ENCODE measurements around the gene PATL1.

PATL1 gene

DNA sequence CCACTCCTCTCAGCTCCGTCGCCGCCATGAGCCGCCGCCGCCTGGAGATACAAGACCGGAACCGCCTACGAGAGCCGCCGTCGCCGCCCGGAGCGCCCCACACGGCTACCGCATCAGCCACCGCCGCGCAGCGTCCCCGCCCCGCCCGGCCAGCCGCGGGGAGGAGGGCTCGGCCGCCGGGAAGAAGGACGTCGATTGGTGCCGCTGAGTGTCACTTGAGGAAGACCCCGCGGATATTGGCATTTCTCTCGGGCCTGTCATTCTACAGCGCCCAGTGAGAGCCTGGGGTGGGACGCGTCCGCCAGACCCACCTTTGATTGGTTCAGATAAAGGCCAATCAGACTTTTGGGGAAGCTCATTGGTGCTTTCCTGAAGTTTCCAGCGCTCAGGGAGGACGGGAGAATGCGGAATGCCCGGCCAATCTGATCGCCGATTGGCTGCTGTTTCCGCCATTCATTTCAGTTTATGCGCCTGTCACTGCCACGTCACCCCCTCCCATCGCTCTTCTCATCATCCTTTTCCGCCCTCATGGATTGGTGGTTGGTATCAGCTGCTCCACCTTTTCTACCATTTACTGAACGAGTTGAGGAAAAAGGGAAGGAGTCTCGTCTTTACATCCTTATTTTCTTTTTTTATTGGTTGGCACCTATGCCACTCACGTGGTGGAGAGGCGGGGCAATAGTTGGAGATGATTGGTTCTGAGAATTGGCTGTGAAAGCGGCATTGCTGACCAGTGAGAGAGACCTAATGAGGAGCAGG is 53.0 kb downstream of the PATL1 start, which contains the start of gene OSBP:
Gene OSBP (minus strand): TSS at position 138 of the 759 bp plus-strand sequence. CDS start 110 bp downstream, at position 28.
- Histone ChIP-seq H3K4me1 (ENCODE audit: control insufficient read depth, insufficient read depth, low read length) (peaks cover 1% of the 10 kb centered on the region; the same call in 1 of the 2 replicates), H3K27me3 (ENCODE audit: control insufficient read depth, insufficient read depth, low read length) (no peaks in the 10 kb centered on the region), H3K36me3 (ENCODE audit: control insufficient read depth, insufficient read depth, low read length) (no peaks in the 10 kb centered on the region), H3K27ac (ENCODE audit: low read length) (no peak within 1 kb of the TSS), H3K9me3 (ENCODE audit: control insufficient read depth, insufficient read depth, low read length) (no peaks in the 10 kb centered on the region), H3K4me3 (ENCODE audit: low read length) (peak within 1 kb of the TSS; percentile 73)
- DNase-seq (ENCODE audit: low read depth, low spot score): peak; percentile 99
- WGBS (ENCODE audit: insufficient coverage, insufficient read length): no CpG with 5 or more reads among the region's 55 CpGs

DNA sequence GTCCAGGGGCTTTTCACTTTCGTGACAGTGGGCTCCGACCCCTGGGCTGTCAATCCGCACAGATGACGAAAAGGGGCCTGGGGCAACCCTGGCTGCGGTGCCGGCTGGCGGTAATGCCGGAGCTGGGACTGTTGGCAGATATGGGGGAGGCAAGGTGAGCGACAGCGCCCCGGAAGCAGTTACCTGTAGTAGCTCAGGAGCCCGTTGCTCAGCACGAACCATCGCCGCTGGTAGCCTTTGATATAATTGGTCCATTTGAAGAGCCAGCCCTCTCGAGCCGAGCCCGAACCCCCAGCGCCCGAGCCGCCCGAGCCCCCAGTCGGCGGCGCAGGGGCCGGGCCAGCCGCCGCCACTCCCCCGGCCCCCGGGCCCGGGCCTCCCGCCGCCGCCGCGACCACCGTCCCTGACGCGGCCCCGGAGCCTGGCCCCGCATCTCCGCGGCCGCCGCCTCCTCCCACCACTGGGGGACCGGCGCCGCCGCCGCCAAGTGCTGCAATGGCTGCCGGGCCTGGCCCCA is 53.7 kb downstream of the PATL1 start:
- H3K9me3 ChIP-seq (ENCODE audit: control insufficient read depth, insufficient read depth, low read length): no peaks in the 10 kb centered on the region
- H3K4me3 ChIP-seq (ENCODE audit: low read length): peak overlapping the region; percentile 73
- H3K4me1 ChIP-seq (ENCODE audit: control insufficient read depth, insufficient read depth, low read length): peaks cover 1% of the 10 kb centered on the region; the same call in 1 of the 2 replicates
- H3K36me3 ChIP-seq (ENCODE audit: control insufficient read depth, insufficient read depth, low read length): no peaks in the 10 kb centered on the region
- no peak overlapping the region for H3K27ac ChIP-seq (ENCODE audit: low read length)
- H3K27me3 ChIP-seq (ENCODE audit: control insufficient read depth, insufficient read depth, low read length): no peaks in the 10 kb centered on the region
- WGBS (ENCODE audit: insufficient coverage, insufficient read length): no CpG with 5 or more reads among the region's 51 CpGs
- DNase-seq (ENCODE audit: low read depth, low spot score): no peak

DNA sequence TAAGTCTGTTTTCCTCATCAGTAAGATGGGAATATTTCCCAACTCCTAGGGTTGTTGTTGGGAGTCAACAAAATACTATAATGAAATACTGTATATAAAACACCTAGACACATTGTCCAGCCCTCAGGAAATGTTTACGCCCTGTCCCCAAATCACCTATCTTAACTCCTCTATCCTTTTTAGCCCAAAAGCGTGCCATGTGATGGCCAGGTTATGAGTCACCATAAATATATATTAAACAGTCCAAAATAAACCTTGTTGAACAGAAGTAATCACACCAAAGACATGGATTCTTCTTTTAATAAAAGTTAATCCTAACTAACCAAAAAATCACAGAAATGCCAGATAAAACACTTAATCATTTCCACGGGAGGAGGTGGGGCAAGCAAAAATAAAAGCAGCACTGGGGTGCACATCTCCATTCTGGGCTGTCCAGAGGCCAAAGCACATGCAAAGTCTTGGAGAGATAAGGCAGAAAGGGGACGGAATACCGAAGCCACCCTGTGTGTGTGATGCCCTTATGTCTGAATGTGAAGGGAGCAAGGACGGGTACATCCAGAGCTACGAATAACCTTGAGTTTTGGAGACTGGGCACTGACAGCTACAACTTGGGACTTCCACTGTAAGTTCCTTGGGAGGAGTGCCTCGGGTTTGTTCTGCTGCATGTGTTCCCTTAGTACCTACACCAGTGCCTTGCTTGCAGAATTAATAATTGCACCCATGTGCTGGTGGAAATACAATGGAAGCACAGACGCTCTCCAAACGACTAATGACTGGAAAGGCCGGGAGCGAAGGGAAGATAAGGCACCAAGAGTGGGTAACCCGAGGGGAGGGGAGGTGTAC is 54.3 kb downstream of the PATL1 start:
- H3K27me3 ChIP-seq (ENCODE audit: control insufficient read depth, insufficient read depth, low read length): no peaks in the 10 kb centered on the region
- no peaks in the 10 kb centered on the region for H3K36me3 ChIP-seq (ENCODE audit: control insufficient read depth, insufficient read depth, low read length)
- DNase-seq (ENCODE audit: low read depth, low spot score): no peak
- no peak overlapping the region for H3K27ac ChIP-seq (ENCODE audit: low read length)
- no peaks in the 10 kb centered on the region for H3K9me3 ChIP-seq (ENCODE audit: control insufficient read depth, insufficient read depth, low read length)
- H3K4me3 ChIP-seq (ENCODE audit: low read length): peak overlapping the region; percentile 73; the same call in 1 of the 2 replicates
- no CpG with 5 or more reads among the region's 13 CpGs for WGBS (ENCODE audit: insufficient coverage, insufficient read length)
- H3K4me1 ChIP-seq (ENCODE audit: control insufficient read depth, insufficient read depth, low read length): peaks cover 1% of the 10 kb centered on the region; the same call in 1 of the 2 replicates

DNA sequence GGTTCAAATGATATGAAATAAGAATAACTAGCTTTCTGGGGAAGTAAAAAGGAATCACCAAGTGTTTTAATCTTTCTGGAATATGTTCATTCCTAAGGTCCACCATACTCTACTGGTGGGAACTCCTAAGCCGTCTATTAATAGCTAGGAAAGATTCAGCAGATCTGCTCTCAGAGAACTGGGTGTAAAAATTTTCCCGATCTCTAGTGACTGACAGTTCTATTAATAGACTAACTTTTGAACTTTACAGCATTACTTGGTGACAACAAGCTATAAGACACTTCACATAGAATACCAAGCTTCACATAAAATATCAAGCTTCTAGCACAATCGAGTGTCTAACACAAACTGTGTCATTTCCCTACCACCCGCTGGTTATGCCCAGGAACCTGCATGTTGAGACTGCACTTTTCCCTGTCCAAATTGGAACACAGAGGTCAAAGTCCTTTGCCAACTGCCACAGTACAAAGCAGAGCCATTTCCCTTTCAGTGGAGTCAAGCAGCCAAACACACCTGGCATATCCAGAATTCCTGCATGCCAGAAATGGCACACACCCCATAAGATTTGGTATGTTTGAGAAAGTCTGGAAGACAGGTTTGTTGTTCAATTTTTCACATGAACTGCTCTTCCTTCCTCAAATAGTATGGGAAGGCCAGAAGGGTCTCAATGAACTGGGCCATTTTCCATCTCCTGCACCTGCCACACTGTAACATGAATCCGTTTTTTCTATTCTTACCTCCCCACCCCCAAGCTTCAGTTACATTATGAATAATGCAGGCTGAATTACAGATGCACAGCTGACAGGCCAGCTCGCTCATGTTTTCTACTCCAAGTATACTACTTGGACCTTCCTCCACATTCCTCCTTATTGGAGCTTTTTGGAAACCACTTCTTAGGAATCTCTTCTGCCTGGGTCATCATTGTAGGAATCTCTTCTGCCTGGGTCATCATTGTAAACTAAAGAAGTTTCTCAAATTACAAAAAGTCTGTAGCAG is 57.0 kb downstream of the PATL1 start:
- Histone ChIP-seq H3K4me3 (ENCODE audit: low read length) (no peak overlapping the region), H3K27ac (ENCODE audit: low read length) (no peak overlapping the region), H3K4me1 (ENCODE audit: control insufficient read depth, insufficient read depth, low read length) (peaks cover 1% of the 10 kb centered on the region; the same call in 1 of the 2 replicates), H3K9me3 (ENCODE audit: control insufficient read depth, insufficient read depth, low read length) (no peaks in the 10 kb centered on the region), H3K27me3 (ENCODE audit: control insufficient read depth, insufficient read depth, low read length) (no peaks in the 10 kb centered on the region), H3K36me3 (ENCODE audit: control insufficient read depth, insufficient read depth, low read length) (peaks cover 8% of the 10 kb centered on the region; the same call in 1 of the 2 replicates)
- no peak for DNase-seq (ENCODE audit: low read depth, low spot score)
- WGBS (ENCODE audit: insufficient coverage, insufficient read length): no CpG with 5 or more reads among the region's 6 CpGs

DNA sequence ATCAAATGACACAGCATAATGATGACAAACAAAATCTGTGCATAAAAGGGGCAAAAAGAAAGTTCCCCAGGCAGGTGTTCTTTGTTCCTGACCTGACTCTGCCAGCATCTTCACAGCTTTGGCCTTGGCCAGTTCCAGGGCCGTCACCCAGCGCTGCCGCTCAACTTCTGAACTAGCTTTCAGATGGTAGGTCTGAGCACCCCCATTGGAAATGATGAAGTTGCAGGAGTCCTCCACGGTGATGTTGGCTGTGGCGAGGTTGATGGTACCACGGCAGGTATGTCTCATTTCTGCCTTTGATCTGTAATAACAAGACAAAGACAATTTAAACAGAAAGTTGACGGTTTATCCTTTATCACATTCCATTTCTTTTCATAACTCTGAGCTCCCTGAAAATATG is 58.5 kb downstream of the PATL1 start:
- no CpG with 5 or more reads among the region's 7 CpGs for WGBS (ENCODE audit: insufficient coverage, insufficient read length)
- H3K4me1 ChIP-seq (ENCODE audit: control insufficient read depth, insufficient read depth, low read length): peaks cover 1% of the 10 kb centered on the region; the same call in 1 of the 2 replicates
- no peaks in the 10 kb centered on the region for H3K27me3 ChIP-seq (ENCODE audit: control insufficient read depth, insufficient read depth, low read length)
- no peak overlapping the region for H3K4me3 ChIP-seq (ENCODE audit: low read length)
- no peak overlapping the region for H3K27ac ChIP-seq (ENCODE audit: low read length)
- DNase-seq (ENCODE audit: low read depth, low spot score): no peak
- H3K9me3 ChIP-seq (ENCODE audit: control insufficient read depth, insufficient read depth, low read length): no peaks in the 10 kb centered on the region
- peaks cover 8% of the 10 kb centered on the region; the same call in 1 of the 2 replicates for H3K36me3 ChIP-seq (ENCODE audit: control insufficient read depth, insufficient read depth, low read length)

DNA sequence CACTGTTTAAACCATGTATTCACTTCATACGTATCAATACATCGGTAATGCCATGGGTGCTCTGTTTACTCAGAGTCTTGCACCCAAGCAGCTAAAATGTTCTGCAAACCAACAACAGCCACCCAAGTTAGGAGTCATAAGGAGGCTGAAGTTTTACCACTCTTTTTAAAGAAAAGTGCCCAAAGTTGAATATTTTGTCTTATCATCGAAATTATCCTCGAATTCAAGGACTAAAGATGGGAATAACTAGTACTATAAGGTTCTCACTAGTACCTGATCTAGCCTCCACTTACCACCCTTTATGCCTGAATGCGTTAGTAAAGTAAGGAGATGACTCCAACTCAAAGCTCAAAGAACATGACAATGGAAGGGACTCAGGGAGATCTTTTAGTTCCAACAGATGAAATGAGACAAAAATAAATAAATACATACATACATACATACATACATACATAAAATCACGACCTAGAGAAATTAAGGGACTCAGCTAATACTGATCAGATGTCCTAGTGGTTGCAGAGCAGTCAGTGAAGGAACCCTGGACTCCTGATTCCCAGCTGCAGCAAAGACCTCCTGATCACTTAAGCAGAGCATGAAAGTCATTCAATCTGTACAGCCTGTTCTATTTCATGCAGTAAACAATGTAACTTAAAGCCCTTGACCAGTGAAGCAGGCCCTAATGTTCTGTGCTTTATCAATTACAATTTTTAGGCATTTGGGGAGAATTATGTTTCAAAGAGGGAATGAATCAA is 61.0 kb downstream of the PATL1 start:
- no CpG with 5 or more reads among the region's 6 CpGs for WGBS (ENCODE audit: insufficient coverage, insufficient read length)
- peaks cover 8% of the 10 kb centered on the region; the same call in 1 of the 2 replicates for H3K36me3 ChIP-seq (ENCODE audit: control insufficient read depth, insufficient read depth, low read length)

DNA sequence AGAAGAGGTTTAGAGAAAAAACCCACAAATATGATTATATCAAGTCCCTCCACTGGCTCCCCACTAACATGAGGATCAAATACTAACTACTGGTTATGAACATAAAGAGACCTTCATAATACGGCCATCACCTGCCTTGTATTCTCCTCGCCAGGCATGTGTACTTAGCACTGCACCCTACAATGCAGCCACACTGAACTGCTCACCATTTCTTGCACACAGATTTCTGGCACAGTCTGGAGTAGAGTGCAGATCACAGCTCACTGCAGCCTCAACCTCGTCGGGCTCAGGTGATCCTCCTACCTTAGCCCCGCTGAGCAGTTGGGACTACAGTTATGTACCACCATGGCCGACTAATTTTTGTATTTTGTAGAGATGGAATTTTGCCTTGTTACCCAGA is 66.4 kb downstream of the PATL1 start:
- Histone ChIP-seq H3K9me3 (ENCODE audit: control insufficient read depth, insufficient read depth, low read length) (no peaks in the 10 kb centered on the region), H3K4me1 (ENCODE audit: control insufficient read depth, insufficient read depth, low read length) (no peaks in the 10 kb centered on the region), H3K4me3 (ENCODE audit: low read length) (no peak overlapping the region), H3K27ac (ENCODE audit: low read length) (no peak overlapping the region), H3K36me3 (ENCODE audit: control insufficient read depth, insufficient read depth, low read length) (peaks cover 27% of the 10 kb centered on the region), H3K27me3 (ENCODE audit: control insufficient read depth, insufficient read depth, low read length) (no peaks in the 10 kb centered on the region)
- no CpG with 5 or more reads among the region's 6 CpGs for WGBS (ENCODE audit: insufficient coverage, insufficient read length)
- no peak for DNase-seq (ENCODE audit: low read depth, low spot score)

More for the DNA sequence above, 61.0 kb downstream of the PATL1 start:
- no peaks in the 10 kb centered on the region for H3K4me1 ChIP-seq (ENCODE audit: control insufficient read depth, insufficient read depth, low read length)
- H3K9me3 ChIP-seq (ENCODE audit: control insufficient read depth, insufficient read depth, low read length): no peaks in the 10 kb centered on the region
- DNase-seq (ENCODE audit: low read depth, low spot score): no peak
- no peak overlapping the region for H3K27ac ChIP-seq (ENCODE audit: low read length)
- H3K4me3 ChIP-seq (ENCODE audit: low read length): no peak overlapping the region
- H3K27me3 ChIP-seq (ENCODE audit: control insufficient read depth, insufficient read depth, low read length): no peaks in the 10 kb centered on the region

DNA sequence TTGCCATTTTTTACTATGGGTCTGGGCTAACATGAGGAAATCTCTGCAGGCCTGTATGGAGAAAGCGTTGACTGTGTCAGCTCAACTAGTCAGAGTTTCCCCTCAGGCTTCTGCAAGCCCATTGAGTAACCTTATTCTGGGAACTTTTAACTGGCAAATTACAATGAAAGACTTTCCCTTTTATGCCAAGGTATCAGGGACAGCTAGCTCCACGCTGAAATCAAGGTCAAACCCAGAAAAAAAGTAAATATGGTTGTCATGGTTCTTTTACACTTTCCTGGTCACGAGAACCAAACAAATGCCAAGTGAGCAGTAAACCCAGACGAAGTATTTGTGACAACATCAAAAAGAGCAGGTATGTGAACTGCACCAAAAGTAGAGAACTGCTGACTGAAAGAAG is 67.0 kb downstream of the PATL1 start:
- H3K9me3 ChIP-seq (ENCODE audit: control insufficient read depth, insufficient read depth, low read length): no peaks in the 10 kb centered on the region
- H3K36me3 ChIP-seq (ENCODE audit: control insufficient read depth, insufficient read depth, low read length): peaks cover 27% of the 10 kb centered on the region
- H3K27me3 ChIP-seq (ENCODE audit: control insufficient read depth, insufficient read depth, low read length): no peaks in the 10 kb centered on the region
- no CpG with 5 or more reads among the region's 4 CpGs for WGBS (ENCODE audit: insufficient coverage, insufficient read length)
- no peaks in the 10 kb centered on the region for H3K4me1 ChIP-seq (ENCODE audit: control insufficient read depth, insufficient read depth, low read length)
- H3K4me3 ChIP-seq (ENCODE audit: low read length): no peak overlapping the region
- H3K27ac ChIP-seq (ENCODE audit: low read length): no peak overlapping the region
- no peak for DNase-seq (ENCODE audit: low read depth, low spot score)

DNA sequence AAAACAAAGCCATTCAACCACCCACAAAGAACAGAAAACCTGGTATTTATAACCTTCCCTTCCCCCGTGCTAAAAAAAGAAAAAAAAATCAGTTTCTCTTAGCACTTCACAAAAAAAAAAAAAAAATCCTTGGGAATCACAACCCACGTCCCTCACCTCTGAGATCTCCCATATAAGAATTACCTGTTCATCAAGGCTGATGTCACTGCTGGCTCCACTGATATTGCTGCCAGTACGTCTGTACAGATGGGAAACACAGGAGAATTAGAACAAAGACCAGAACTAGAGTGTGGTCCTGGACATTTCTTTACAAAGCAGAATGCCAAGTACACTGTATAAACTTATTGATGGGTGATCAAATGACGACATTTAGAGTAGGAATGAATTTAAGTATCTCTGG is 68.2 kb downstream of the PATL1 start:
- Histone ChIP-seq H3K27me3 (ENCODE audit: control insufficient read depth, insufficient read depth, low read length) (no peaks in the 10 kb centered on the region), H3K4me3 (ENCODE audit: low read length) (no peak overlapping the region), H3K27ac (ENCODE audit: low read length) (no peak overlapping the region), H3K36me3 (ENCODE audit: control insufficient read depth, insufficient read depth, low read length) (peaks cover 27% of the 10 kb centered on the region), H3K9me3 (ENCODE audit: control insufficient read depth, insufficient read depth, low read length) (no peaks in the 10 kb centered on the region), H3K4me1 (ENCODE audit: control insufficient read depth, insufficient read depth, low read length) (no peaks in the 10 kb centered on the region)
- no CpG with 5 or more reads among the region's 4 CpGs for WGBS (ENCODE audit: insufficient coverage, insufficient read length)
- no peak for DNase-seq (ENCODE audit: low read depth, low spot score)

Measured in iPS DF 6.9 (cell line).